A549 (cell line): ENCODE data around the gene CNBD2. TPM values are rescaled to one million over a fixed set of nuclear protein-coding genes. Genes with fewer than 3 reads are reported as not detected.
"Not testable (repeated sequence)": the region's sequence is repeated elsewhere in the genome, so short reads cannot be mapped to it uniquely, and the experiment has no call there.

Source experiments
- ATAC-seq, 2 experiments: fragments of 200-7000 bp in 1 of 2; fragments of >200 bp in 1 of 2; cut with Nextera tagmentation in 1 of 2; cut with Tn5 transposase in 1 of 2; 3 replicates each; pipeline versions ENCODE4 v1.8.0 to v1.9.1; 2018 to 2020; ENCODE audit warnings: mild to moderate bottlenecking in 1 of 2, moderate library complexity in 1 of 2
- CTCF ChIA-PET: fragments of 300-600 bp; sonication (Branson Sonifier 250); formaldehyde crosslinking; extraction: SDS; loops from one replicate; lab custom pipeline; 2021; ENCODE audit warnings: antibody characterized with exemption, inconsistent platforms; lab: Yijun Ruan, JAX
- POLR2A ChIA-PET: fragments of 350-600 bp; formaldehyde crosslinking; extraction: SDS; loops from one replicate; lab custom pipeline; 2021; ENCODE audit warnings: antibody characterized with exemption, inconsistent platforms; lab: Yijun Ruan, JAX
- DNase-seq, 2 experiments: peaks; one replicate each; pipeline versions ENCODE4 v3.0.0 to v3.0.0-alpha.2; 2011 to 2016; ENCODE audit warnings: low read depth in 1 of 2, low spot score in 1 of 2
- FAIRE-seq: peaks from 2 replicates; lab custom pipeline; 2011; peaks lifted over from hg19 to GRCh38; lab: Jason Lieb, UNC
- H3K27ac ChIP-seq, 2 experiments: fragments of >200 bp; sonication (Bioruptor Twin); formaldehyde crosslinking; 3 replicates each; pipeline ENCODE4 v1.5.1; 2016 to 2017
- H3K4me1 ChIP-seq: fragments of >200 bp; sonication (Bioruptor Twin); formaldehyde crosslinking; 3 replicates; pipeline ENCODE4 v1.6.1; 2016
- H3K4me2 ChIP-seq: fragments of >200 bp; sonication (Bioruptor Twin); formaldehyde crosslinking; 3 replicates; pipeline ENCODE4 v1.6.1; 2016
- H3K4me3 ChIP-seq: fragments of >200 bp; sonication (Bioruptor Twin); formaldehyde crosslinking; 3 replicates; pipeline ENCODE4 v1.5.1; 2016
- H3K9me3 ChIP-seq: fragments of >200 bp; sonication (Bioruptor Twin); formaldehyde crosslinking; 3 replicates; pipeline ENCODE4 v1.6.1; 2016
- BHLHE40 ChIP-seq: IDR thresholded peaks from 2 replicates; pipeline ENCODE4 v1.6.1; 2012; ENCODE audit warnings: low read depth, low read length, inconsistent platforms
- CBX2 ChIP-seq: fragments of 200-600 bp; sonication (generic); IDR thresholded peaks from 2 replicates; pipeline ENCODE4 v1.6.1; 2016; ENCODE audit warnings: low read depth, mild to moderate bottlenecking, borderline replicate concordance
- CHD4 ChIP-seq: fragments of 200-600 bp; sonication (generic); IDR thresholded peaks from 2 replicates; pipeline ENCODE4 v1.6.1; 2016; ENCODE audit warnings: antibody characterized with exemption, mild to moderate bottlenecking, borderline replicate concordance
- E2F6 ChIP-seq: IDR thresholded peaks from 2 replicates; pipeline ENCODE4 v1.6.1; 2012; ENCODE audit warnings: low read depth, borderline replicate concordance
- EHF ChIP-seq: fragments of 250-450 bp; sonication (Bioruptor Pico); IDR thresholded peaks from 2 replicates; pipeline ENCODE4 v1.5.0; 2020; ENCODE audit warnings: mild to moderate bottlenecking
- ESRRA ChIP-seq: fragments of 150-350 bp; IDR thresholded peaks from 2 replicates; pipeline ENCODE4 v1.6.1; 2014; ENCODE audit warnings: mild to moderate bottlenecking, low read length, borderline replicate concordance
- FOSL2 ChIP-seq, 2 experiments: fragments of 450-650 bp in 1 of 2; fragments of >200 bp in 1 of 2; sonication (Bioruptor Twin) in 1 of 2; formaldehyde crosslinking; IDR thresholded peaks; 2 replicates each; pipeline versions ENCODE4 v1.5.0 to v1.6.1; 2016 to 2020; ENCODE audit warnings: mild to moderate bottlenecking in 1 of 2, moderate library complexity in 1 of 2
- HES2 ChIP-seq: fragments of >200 bp; sonication (Bioruptor Twin); formaldehyde crosslinking; IDR thresholded peaks from 2 replicates; pipeline ENCODE4 v1.6.1; 2016
- HMGXB4 ChIP-seq: fragments of 250-450 bp; sonication (Bioruptor Pico); IDR thresholded peaks from 2 replicates; pipeline ENCODE4 v1.5.0; 2021; ENCODE audit warnings: mild to moderate bottlenecking, moderate library complexity, borderline replicate concordance
- HOXA7 ChIP-seq: fragments of 250-450 bp; sonication (Bioruptor Pico); IDR thresholded peaks from 2 replicates; pipeline ENCODE4 v1.5.0; 2020; ENCODE audit warnings: mild to moderate bottlenecking, moderate library complexity
- HOXB13 ChIP-seq: fragments of 250-450 bp; sonication (Bioruptor Pico); IDR thresholded peaks from 2 replicates; pipeline ENCODE4 v1.5.0; 2020; ENCODE audit warnings: low read depth, mild to moderate bottlenecking, moderate library complexity
- JUNB ChIP-seq: fragments of >200 bp; sonication (Bioruptor Twin); formaldehyde crosslinking; IDR thresholded peaks from 2 replicates; pipeline ENCODE4 v1.6.1; 2016
- MAZ ChIP-seq: fragments of 150-350 bp; IDR thresholded peaks from 2 replicates; pipeline ENCODE4 v1.6.1; 2014; ENCODE audit warnings: antibody characterized with exemption, low read depth, low read length, borderline replicate concordance
- MYC ChIP-seq: IDR thresholded peaks from 2 replicates; pipeline ENCODE4 v1.6.1; 2012; ENCODE audit warnings: mild to moderate bottlenecking, inconsistent platforms, low read length, improper control_type of control experiment, borderline replicate concordance
- PBX3 ChIP-seq: IDR thresholded peaks from 2 replicates; pipeline ENCODE4 v1.6.1; 2012
- POLR2AphosphoS2 ChIP-seq: conservative IDR thresholded peaks from 2 replicates; pipeline ENCODE4 v1.6.1; 2012; ENCODE audit warnings: low read length, improper control_type of control experiment, inconsistent platforms
- RARB ChIP-seq: fragments of 250-450 bp; sonication (Bioruptor Pico); IDR thresholded peaks from 2 replicates; pipeline ENCODE4 v1.8.0; 2021; ENCODE audit warnings: mild to moderate bottlenecking, moderate library complexity
- RFX5 ChIP-seq: fragments of 450-650 bp; IDR thresholded peaks from 2 replicates; pipeline ENCODE4 v1.7.1; 2014; ENCODE audit warnings: antibody characterized with exemption, mild to moderate bottlenecking, moderate library complexity
- RNF2 ChIP-seq: fragments of 200-600 bp; sonication (generic); IDR thresholded peaks from 2 replicates; pipeline ENCODE4 v1.6.1; 2016; ENCODE audit warnings: low read depth, mild to moderate bottlenecking, antibody characterized with exemption, moderate library complexity, borderline replicate concordance
- SREBF2 ChIP-seq: fragments of 450-650 bp; IDR thresholded peaks from 2 replicates; pipeline ENCODE4 v1.6.1; 2014; ENCODE audit warnings: mild to moderate bottlenecking, moderate library complexity
- ZC3H11A ChIP-seq: fragments of 450-650 bp; IDR thresholded peaks from 2 replicates; pipeline ENCODE4 v1.6.1; 2014; ENCODE audit warnings: antibody characterized with exemption, mild to moderate bottlenecking
- ZNF302 ChIP-seq: fragments of 250-450 bp; sonication (Bioruptor Pico); IDR thresholded peaks from 2 replicates; pipeline ENCODE4 v1.9.0; 2021; ENCODE audit warnings: inconsistent platforms, mild to moderate bottlenecking, moderate library complexity
- WGBS: methylation state at CpG from one replicate; pipeline ENCODE4 v1.1.6; 2017; ENCODE audit errors: missing lambda C conversion rate; 5-methylcytosine and 5-hydroxymethylcytosine counted together
- polyA plus RNA-seq, 4 experiments: library from polyadenylated mRNA; depleted of rRNA in 3 of 4; stranded (reverse); fragments of >200 nt; fragmentation: RNase III in 1 of 4; extraction: RNeasy Plus Mini Kit Qiagen cat#74134 plus additional on column Dnase treatment in 1 of 4; gene quantifications; 2 replicates in 3 of 4; 3 replicates in 1 of 4; pipeline ENCODE4 v1.2.3, GENCODE V29; 2011 to 2017

The CNBD2 gene
- polyA plus RNA-seq, 2 of the 4 experiments (the other 2 are of a cell fraction), result 4.3 to 5.4 TPM

GRCh38 chr20:36018208-36018988, 50.0 kb downstream of the CNBD2 start (continued):
- TF ChIP-seq E2F6, result no peak
- no peak for TF ChIP-seq FOSL2 (IDR thresholded peaks at IDR 0.05)
- no peak for TF ChIP-seq FOSL2 (CRISPR knock-in tag; IDR thresholded peaks at IDR 0.05)
- TF ChIP-seq, all 56 proteins: peak for 0

DNA sequence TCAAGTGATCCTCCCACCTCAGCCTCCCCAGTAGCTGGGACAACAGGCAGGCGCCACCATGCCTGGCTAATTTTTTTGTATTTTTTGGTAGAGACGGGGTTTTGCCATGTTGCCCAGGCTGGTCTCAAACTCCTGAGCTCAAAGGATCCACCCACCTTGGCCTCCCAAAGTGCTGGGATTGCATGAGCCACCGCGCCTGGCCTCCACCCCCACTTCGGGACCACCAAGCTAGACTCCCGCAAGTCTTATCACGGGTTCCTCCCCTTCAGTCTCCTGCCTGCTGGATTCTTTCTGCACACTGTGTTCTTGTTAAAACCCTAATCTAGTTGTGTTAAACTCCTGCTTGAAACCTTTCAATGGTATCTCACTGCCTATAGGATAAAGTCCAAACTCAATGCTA, 57.7 kb downstream of the CNBD2 start:
- not testable (repeated sequence) for FAIRE-seq

GRCh38 chr20:36028106-36028808, 59.9 kb downstream of the CNBD2 start:
- WGBS, result 89% methylated on average over 13 of the region's 13 CpGs
- H3K4me1 ChIP-seq, result no peaks in the 10 kb centered on the region
- ATAC-seq (no peak), FAIRE-seq (no peak)
- H3K9me3 ChIP-seq, result no peaks in the 10 kb centered on the region
- no peak overlapping the region for H3K4me3 ChIP-seq
- no peak for TF ChIP-seq HOXA7
- no peak for TF ChIP-seq RNF2
- no peak for TF ChIP-seq RFX5
- no peak for TF ChIP-seq HES2
- no peak for TF ChIP-seq RARB (CRISPR knock-in tag)
- no peak for TF ChIP-seq ZC3H11A
- TF ChIP-seq ZNF302 (CRISPR knock-in tag), result no peak
- TF ChIP-seq MAZ, result no peak
- no peak for TF ChIP-seq SREBF2
- no peak for TF ChIP-seq CBX2
- TF ChIP-seq HMGXB4, result no peak
- no peak for TF ChIP-seq ESRRA
- TF ChIP-seq BHLHE40, result no peak
- no peak for TF ChIP-seq CHD4
- no peak for TF ChIP-seq HOXB13 (CRISPR knock-in tag)
- TF ChIP-seq EHF (CRISPR knock-in tag), result no peak
- no peak for TF ChIP-seq JUNB
- TF ChIP-seq POLR2AphosphoS2, result no peak
- TF ChIP-seq PBX3, result no peak
- no peak for TF ChIP-seq MYC
- TF ChIP-seq, all 56 proteins: peak for 0
- ChIA-PET CTCF (interaction anchor here (0.7 to 4.1 kb wide), 6 partner anchors 22 to 110 kb away, joined by 3 to 16 read pairs (median 5); no protein-coding TSS in a partner anchor), POLR2A (no interaction called here)
- no peak for DNase-seq
- no peak overlapping the region for H3K4me2 ChIP-seq
- H3K27ac ChIP-seq, result no peak overlapping the region

More for the DNA sequence above, 57.7 kb downstream of the CNBD2 start:
- POLR2A ChIA-PET, H3K4me2 ChIP-seq, H3K4me1 ChIP-seq, DNase-seq, H3K9me3 ChIP-seq, H3K27ac ChIP-seq, ATAC-seq, H3K4me3 ChIP-seq: not testable (repeated sequence)
- CTCF ChIA-PET, result interaction anchor here (0.6 kb wide), 1 partner anchor 31 kb away, joined by 3 read pairs; no protein-coding TSS in a partner anchor
- WGBS, result 89% methylated on average over 7 of the region's 7 CpGs
